Panc1 (cell line): ENCODE measurements around the gene AHDC1.

Experiments
- POLR2AphosphoS5 ChIP-seq: IDR thresholded peaks from 2 replicates; pipeline ENCODE4 v1.6.1; 2012; ENCODE audit warnings: mild to moderate bottlenecking, low read depth, low read length, moderate library complexity
- SIN3A ChIP-seq: IDR thresholded peaks from 2 replicates; pipeline ENCODE4 v1.6.1; 2012; ENCODE audit warnings: low read depth, mild to moderate bottlenecking, low read length, moderate library complexity, borderline replicate concordance; ENCODE audit not compliant: insufficient read depth
- TCF7L2 ChIP-seq: IDR thresholded peaks from 2 replicates; pipeline ENCODE4 v1.6.1; 2011; ENCODE audit warnings: mild to moderate bottlenecking, low read depth, low read length, inconsistent platforms
- TF ChIP-seq, protein P1 (sequence below), 2 experiments: IDR thresholded peaks; 2 replicates each; pipeline ENCODE4 v1.6.1; 2011 to 2012; ENCODE audit warnings: low read depth in 2 of 2, control low read depth in 1 of 2, low read length in 1 of 2, mild to moderate bottlenecking in 1 of 2, moderate library complexity in 1 of 2; ENCODE audit not compliant: insufficient read depth in 1 of 2
- TF ChIP-seq, protein P2 (sequence below): fragments of 450-650 bp; IDR thresholded peaks from 2 replicates; pipeline ENCODE4 v1.5.1; 2017; ENCODE audit warnings: mild to moderate bottlenecking

DNA sequence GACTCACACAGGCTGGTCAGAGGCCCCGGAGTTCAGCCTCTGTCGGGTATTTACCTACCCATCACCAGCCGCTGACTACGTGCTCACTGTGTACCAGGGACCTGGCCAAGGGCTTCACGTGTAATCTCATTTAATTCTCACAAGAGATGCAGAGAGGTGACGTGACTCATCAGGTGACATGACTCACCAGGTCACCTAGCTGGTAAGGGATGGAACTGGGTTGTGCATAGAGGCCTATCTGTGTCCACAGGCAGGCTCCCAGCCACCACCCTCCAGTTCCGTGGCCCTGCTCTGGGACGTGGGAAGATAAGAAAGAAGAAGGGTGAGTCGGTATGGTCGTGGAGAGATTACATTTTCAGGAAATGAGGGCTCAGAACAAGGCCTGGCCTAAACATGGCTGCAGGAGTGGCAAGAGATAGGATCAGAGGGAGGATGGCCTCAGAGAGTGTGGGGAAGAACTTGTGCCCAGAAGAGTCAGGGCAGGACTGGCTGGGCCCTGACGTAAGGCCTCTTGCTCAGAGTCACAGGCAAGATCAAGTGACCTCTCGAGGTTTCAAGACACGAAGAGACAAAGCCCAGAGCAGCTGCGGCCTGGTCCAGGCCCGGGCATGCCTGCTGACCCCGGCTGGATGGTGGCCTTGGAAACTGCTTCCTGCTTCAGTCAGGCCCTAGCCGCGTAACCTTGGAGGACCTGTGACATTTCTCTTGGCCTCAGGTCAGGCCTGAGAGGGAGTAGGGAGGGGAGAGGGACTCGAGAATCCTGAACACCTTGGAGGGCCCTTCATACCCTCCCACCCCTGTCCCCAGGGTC is 61.3 kb downstream of the AHDC1 start:
- TF ChIP-seq TCF7L2 (no peak), POLR2AphosphoS5 (peak; percentile 15; the same call in 1 of the 2 replicates), SIN3A (no peak)
- TF ChIP-seq, protein P1, sequence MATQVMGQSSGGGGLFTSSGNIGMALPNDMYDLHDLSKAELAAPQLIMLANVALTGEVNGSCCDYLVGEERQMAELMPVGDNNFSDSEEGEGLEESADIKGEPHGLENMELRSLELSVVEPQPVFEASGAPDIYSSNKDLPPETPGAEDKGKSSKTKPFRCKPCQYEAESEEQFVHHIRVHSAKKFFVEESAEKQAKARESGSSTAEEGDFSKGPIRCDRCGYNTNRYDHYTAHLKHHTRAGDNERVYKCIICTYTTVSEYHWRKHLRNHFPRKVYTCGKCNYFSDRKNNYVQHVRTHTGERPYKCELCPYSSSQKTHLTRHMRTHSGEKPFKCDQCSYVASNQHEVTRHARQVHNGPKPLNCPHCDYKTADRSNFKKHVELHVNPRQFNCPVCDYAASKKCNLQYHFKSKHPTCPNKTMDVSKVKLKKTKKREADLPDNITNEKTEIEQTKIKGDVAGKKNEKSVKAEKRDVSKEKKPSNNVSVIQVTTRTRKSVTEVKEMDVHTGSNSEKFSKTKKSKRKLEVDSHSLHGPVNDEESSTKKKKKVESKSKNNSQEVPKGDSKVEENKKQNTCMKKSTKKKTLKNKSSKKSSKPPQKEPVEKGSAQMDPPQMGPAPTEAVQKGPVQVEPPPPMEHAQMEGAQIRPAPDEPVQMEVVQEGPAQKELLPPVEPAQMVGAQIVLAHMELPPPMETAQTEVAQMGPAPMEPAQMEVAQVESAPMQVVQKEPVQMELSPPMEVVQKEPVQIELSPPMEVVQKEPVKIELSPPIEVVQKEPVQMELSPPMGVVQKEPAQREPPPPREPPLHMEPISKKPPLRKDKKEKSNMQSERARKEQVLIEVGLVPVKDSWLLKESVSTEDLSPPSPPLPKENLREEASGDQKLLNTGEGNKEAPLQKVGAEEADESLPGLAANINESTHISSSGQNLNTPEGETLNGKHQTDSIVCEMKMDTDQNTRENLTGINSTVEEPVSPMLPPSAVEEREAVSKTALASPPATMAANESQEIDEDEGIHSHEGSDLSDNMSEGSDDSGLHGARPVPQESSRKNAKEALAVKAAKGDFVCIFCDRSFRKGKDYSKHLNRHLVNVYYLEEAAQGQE (IDR thresholded peaks at IDR 0.05; ENCODE audit: insufficient read depth in 1 of 2, low read depth in 2 of 2, low read length in 1 of 2), result no peak
- TF ChIP-seq, protein P2, sequence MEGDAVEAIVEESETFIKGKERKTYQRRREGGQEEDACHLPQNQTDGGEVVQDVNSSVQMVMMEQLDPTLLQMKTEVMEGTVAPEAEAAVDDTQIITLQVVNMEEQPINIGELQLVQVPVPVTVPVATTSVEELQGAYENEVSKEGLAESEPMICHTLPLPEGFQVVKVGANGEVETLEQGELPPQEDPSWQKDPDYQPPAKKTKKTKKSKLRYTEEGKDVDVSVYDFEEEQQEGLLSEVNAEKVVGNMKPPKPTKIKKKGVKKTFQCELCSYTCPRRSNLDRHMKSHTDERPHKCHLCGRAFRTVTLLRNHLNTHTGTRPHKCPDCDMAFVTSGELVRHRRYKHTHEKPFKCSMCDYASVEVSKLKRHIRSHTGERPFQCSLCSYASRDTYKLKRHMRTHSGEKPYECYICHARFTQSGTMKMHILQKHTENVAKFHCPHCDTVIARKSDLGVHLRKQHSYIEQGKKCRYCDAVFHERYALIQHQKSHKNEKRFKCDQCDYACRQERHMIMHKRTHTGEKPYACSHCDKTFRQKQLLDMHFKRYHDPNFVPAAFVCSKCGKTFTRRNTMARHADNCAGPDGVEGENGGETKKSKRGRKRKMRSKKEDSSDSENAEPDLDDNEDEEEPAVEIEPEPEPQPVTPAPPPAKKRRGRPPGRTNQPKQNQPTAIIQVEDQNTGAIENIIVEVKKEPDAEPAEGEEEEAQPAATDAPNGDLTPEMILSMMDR, result no peak
